Common myeloid progenitor, CD34-positive (primary cell): Measurements from ENCODE around the gene RYR2.

Source experiments
- CTCF ChIA-PET: fragments of 350-600 bp; sonication (Branson Sonifier 250); formaldehyde crosslinking; loops from one replicate; lab custom pipeline; 2021; ENCODE audit warnings: antibody characterized with exemption; lab: Charles Lee
- POLR2A ChIA-PET: fragments of 350-600 bp; sonication (Branson Sonifier 250); formaldehyde crosslinking; loops from one replicate; lab custom pipeline; 2021; ENCODE audit warnings: antibody characterized with exemption; lab: Charles Lee
- DNase-seq, 3 donors: peaks; one replicate each; pipeline versions ENCODE4 v3.0.0 to v3.0.0-alpha.2; 2013
- H3K27ac ChIP-seq, 2 experiments: 1 replicate in 1 of 2; 2 replicates in 1 of 2; pipeline ENCODE4 v1.7.0; 2013; ENCODE audit warnings: inconsistent platforms in 2 of 2, low read length in 2 of 2, mild to moderate bottlenecking in 2 of 2, low read depth in 1 of 2, moderate library complexity in 1 of 2; ENCODE audit not compliant: severe bottlenecking in 2 of 2, insufficient read depth in 1 of 2, poor library complexity in 1 of 2
- H3K27me3 ChIP-seq, 5 experiments: replicated peaks in 2 of 5; 1 replicate in 3 of 5; 2 replicates in 2 of 5; pipeline versions ENCODE4 v1.6.1 to v1.7.0; 2013; ENCODE audit warnings: low read length in 4 of 5, mild to moderate bottlenecking in 2 of 5, moderate library complexity in 2 of 5, inconsistent platforms in 1 of 5; ENCODE audit not compliant: insufficient read depth in 5 of 5, control insufficient read depth in 4 of 5
- H3K36me3 ChIP-seq, 4 experiments: 1 replicate in 2 of 4; 2 replicates in 2 of 4; pipeline versions ENCODE4 v1.6.1 to v1.7.0; 2013; ENCODE audit warnings: low read length in 3 of 4, control low read depth in 1 of 4, mild to moderate bottlenecking in 1 of 4; ENCODE audit not compliant: control insufficient read depth in 4 of 4, insufficient read depth in 4 of 4
- H3K4me1 ChIP-seq, 4 experiments: 1 replicate in 3 of 4; 2 replicates in 1 of 4; pipeline versions ENCODE4 v1.6.1 to v1.7.1; 2013; ENCODE audit warnings: low read length in 3 of 4, mild to moderate bottlenecking in 3 of 4, control low read depth in 1 of 4, inconsistent platforms in 1 of 4, moderate library complexity in 1 of 4; ENCODE audit not compliant: control insufficient read depth in 4 of 4, insufficient read depth in 4 of 4; ENCODE audit errors: control extremely low read depth in 1 of 4
- H3K4me3 ChIP-seq, 7 experiments: 1 replicate in 4 of 7; 2 replicates in 3 of 7; pipeline versions ENCODE4 v1.5.1 to v1.7.0; 2013; ENCODE audit warnings: mild to moderate bottlenecking in 7 of 7, low read length in 6 of 7, moderate library complexity in 6 of 7, inconsistent platforms in 2 of 7, low read depth in 2 of 7, control low read depth in 1 of 7; ENCODE audit not compliant: insufficient read depth in 4 of 7, control insufficient read depth in 1 of 7; ENCODE audit errors: extremely low read depth in 1 of 7
- H3K9me3 ChIP-seq, 5 experiments: 1 replicate in 4 of 5; 2 replicates in 1 of 5; pipeline versions ENCODE4 v1.6.1 to v1.7.1; 2013; ENCODE audit warnings: low read length in 4 of 5, mild to moderate bottlenecking in 2 of 5, inconsistent platforms in 1 of 5, low read depth in 1 of 5, moderate library complexity in 1 of 5; ENCODE audit not compliant: control insufficient read depth in 4 of 5, insufficient read depth in 2 of 5; ENCODE audit errors: control extremely low read depth in 1 of 5
- WGBS: methylation state at CpG from one replicate; pipeline ENCODE4 v1.1.5; 2013; ENCODE audit not compliant: insufficient coverage; 5-methylcytosine and 5-hydroxymethylcytosine counted together

The RYR2 gene

GRCh38 chr1:237187842-237188241 lies 145.9 kb downstream of the RYR2 start:
- WGBS, result 90% methylated on average over 2 of the region's 3 CpGs
- Histone ChIP-seq H3K9me3 (no peaks in the 10 kb centered on the region), H3K27me3 (no peaks in the 10 kb centered on the region), H3K27ac (no peak overlapping the region), H3K36me3 (no peaks in the 10 kb centered on the region), H3K4me3 (no peak overlapping the region), H3K4me1 (no peaks in the 10 kb centered on the region)
- ChIA-PET POLR2A (no interaction called here), CTCF (no interaction called here)
- DNase-seq, result no peak

- Histone ChIP-seq H3K4me1 (no peaks in the 10 kb centered on the region), H3K36me3 (no peaks in the 10 kb centered on the region), H3K27me3 (no peaks in the 10 kb centered on the region), H3K4me3 (no peak overlapping the region), H3K27ac (no peak overlapping the region), H3K9me3 (no peaks in the 10 kb centered on the region)
- DNase-seq, result no peak
- CTCF ChIA-PET, result no interaction called here
- POLR2A ChIA-PET, result no interaction called here
- 95% methylated on average over 4 of the region's 9 CpGs for WGBS
These were observed 149.4 kb downstream of the RYR2 start for GRCh38 chr1:237191403-237191802.

GRCh38 chr1:237197470-237198425 lies 155.8 kb downstream of the RYR2 start:
- POLR2A ChIA-PET, result no interaction called here

GRCh38 chr1:237199026-237199425 lies 157.0 kb downstream of the RYR2 start:
- 94% methylated on average over 6 of the region's 6 CpGs for WGBS
- POLR2A ChIA-PET, result no interaction called here
- H3K27me3 ChIP-seq, result no peaks in the 10 kb centered on the region

More at GRCh38 chr1:237197470-237198425, 155.8 kb downstream of the RYR2 start:
- Histone ChIP-seq H3K4me1 (no peaks in the 10 kb centered on the region), H3K27me3 (no peaks in the 10 kb centered on the region), H3K9me3 (peaks cover 0 to 1% (median 0%) of the 10 kb centered on the region in 5 experiments), H3K4me3 (no peak overlapping the region), H3K27ac (no peak overlapping the region), H3K36me3 (no peaks in the 10 kb centered on the region)
- CTCF ChIA-PET, result no interaction called here
- no peak for DNase-seq
- 73% methylated on average over 6 of the region's 7 CpGs for WGBS

GRCh38 chr1:237201155-237201554 lies 159.2 kb downstream of the RYR2 start:
- no peaks in the 10 kb centered on the region for H3K36me3 ChIP-seq
- no peaks in the 10 kb centered on the region for H3K4me1 ChIP-seq
- H3K27ac ChIP-seq, result no peak overlapping the region
- peaks cover 0 to 1% (median 0%) of the 10 kb centered on the region in 5 experiments for H3K9me3 ChIP-seq
- DNase-seq, result no peak
- ChIA-PET CTCF (no interaction called here), POLR2A (no interaction called here)
- H3K4me3 ChIP-seq, result no peak overlapping the region
- 100% methylated on average over 1 of the region's 4 CpGs for WGBS
- H3K27me3 ChIP-seq, result no peaks in the 10 kb centered on the region

More at GRCh38 chr1:237199026-237199425, 157.0 kb downstream of the RYR2 start:
- Histone ChIP-seq H3K4me1 (no peaks in the 10 kb centered on the region), H3K4me3 (no peak overlapping the region), H3K27ac (no peak overlapping the region), H3K9me3 (peaks cover 0 to 1% (median 0%) of the 10 kb centered on the region in 5 experiments), H3K36me3 (no peaks in the 10 kb centered on the region)
- CTCF ChIA-PET, result no interaction called here
- no peak for DNase-seq

GRCh38 chr1:237204841-237205240 lies 162.9 kb downstream of the RYR2 start:
- ChIA-PET POLR2A (no interaction called here), CTCF (no interaction called here)
- no peak for DNase-seq
- H3K4me3 ChIP-seq, result no peak overlapping the region
- 100% methylated on average over 3 of the region's 4 CpGs for WGBS
- H3K4me1 ChIP-seq, result no peaks in the 10 kb centered on the region
- no peaks in the 10 kb centered on the region for H3K9me3 ChIP-seq
- H3K27me3 ChIP-seq, result no peaks in the 10 kb centered on the region
- H3K36me3 ChIP-seq, result no peaks in the 10 kb centered on the region
- no peak overlapping the region for H3K27ac ChIP-seq

GRCh38 chr1:237205400-237206064 lies 163.5 kb downstream of the RYR2 start:
- ChIA-PET CTCF (no interaction called here), POLR2A (no interaction called here)
- no peaks in the 10 kb centered on the region for H3K36me3 ChIP-seq
- no peaks in the 10 kb centered on the region for H3K4me1 ChIP-seq
- no peaks in the 10 kb centered on the region for H3K27me3 ChIP-seq
- no peak overlapping the region for H3K4me3 ChIP-seq
- no peak for DNase-seq
- H3K27ac ChIP-seq, result no peak overlapping the region
- WGBS, result 86% methylated on average over 14 of the region's 14 CpGs
- no peaks in the 10 kb centered on the region for H3K9me3 ChIP-seq
